Natural killer cell (primary cell): ENCODE results near the gene WASF2. TPM values are rescaled to one million over a fixed set of nuclear protein-coding genes. Genes with fewer than 3 reads are reported as not detected.
"Not testable (repeated sequence)": the region's sequence is repeated elsewhere in the genome, so short reads cannot be mapped to it uniquely, and the experiment has no call there.

Source experiments
- ATAC-seq, 3 donors: fragments of 150-1000 bp in 2 of 3; fragments of 200-7000 bp in 1 of 3; cut with Tn5 transposase; 1 replicate in 1 of 3; 2 replicates in 2 of 3; pipeline ENCODE4 v1.10.0; 2021; ENCODE audit warnings: mild to moderate bottlenecking in 2 of 3, moderate library complexity in 2 of 3
- DNase-seq, 2 donors: peaks; one replicate each; pipeline versions ENCODE4 v3.0.0 to v3.0.0-alpha.2; 2013 to 2021; ENCODE audit warnings: mixed read lengths in 1 of 2
- H3K27ac ChIP-seq: one replicate; pipeline ENCODE4 v1.5.1; 2013; ENCODE audit warnings: mild to moderate bottlenecking, low read length
- H3K27me3 ChIP-seq: one replicate; pipeline ENCODE4 v1.6.1; 2013; ENCODE audit warnings: low read length; ENCODE audit not compliant: control insufficient read depth, insufficient read depth
- H3K36me3 ChIP-seq: one replicate; pipeline ENCODE4 v1.6.1; 2013; ENCODE audit warnings: low read length; ENCODE audit not compliant: control insufficient read depth, insufficient read depth
- H3K4me1 ChIP-seq: one replicate; pipeline ENCODE4 v1.6.1; 2013; ENCODE audit warnings: low read length; ENCODE audit not compliant: control insufficient read depth, insufficient read depth
- H3K4me3 ChIP-seq: one replicate; pipeline ENCODE4 v1.5.1; 2013; ENCODE audit warnings: low read length
- H3K9me3 ChIP-seq: one replicate; pipeline ENCODE4 v1.6.1; 2013; ENCODE audit warnings: low read length; ENCODE audit not compliant: control insufficient read depth, insufficient read depth
- H3K27ac Mint-ChIP-seq, 2 donors: one replicate each; pipeline ENCODE4 v1.8.0; 2022; ENCODE audit warnings: mild to moderate bottlenecking in 2 of 2, mixed read lengths in 2 of 2, moderate library complexity in 1 of 2
- H3K27me3 Mint-ChIP-seq, 2 donors: one replicate each; pipeline ENCODE4 v1.8.0; 2022; ENCODE audit warnings: low read depth in 2 of 2, mixed read lengths in 2 of 2
- H3K36me3 Mint-ChIP-seq: one replicate; pipeline ENCODE4 v1.8.0; 2022; ENCODE audit warnings: mixed read lengths
- H3K4me1 Mint-ChIP-seq, 2 donors: one replicate each; pipeline ENCODE4 v1.8.0; 2022; ENCODE audit warnings: mixed read lengths in 2 of 2
- H3K4me3 Mint-ChIP-seq: one replicate; pipeline ENCODE4 v1.8.0; 2022; ENCODE audit warnings: mild to moderate bottlenecking, moderate library complexity, mixed read lengths
- H3K9me3 Mint-ChIP-seq, 2 donors: one replicate each; pipeline ENCODE4 v1.8.0; 2022; ENCODE audit warnings: mixed read lengths in 2 of 2
- WGBS: methylation state at CpG from one replicate; pipeline ENCODE4 v1.1.7; 2013; ENCODE audit warnings: missing lambda C conversion rate; ENCODE audit not compliant: insufficient coverage; 5-methylcytosine and 5-hydroxymethylcytosine counted together
- intact Hi-C: fragments of 100-400 bp; cut with micrococcal nuclease; formaldehyde crosslinking; loops from one replicate; pipeline ENCODE4 v1.14.2; 2022
- total RNA-seq, 4 donors: library from RNA; stranded (reverse); fragments of 120-200 nt in 1 of 4; gene quantifications; one replicate each; pipeline versions ENCODE4 v1.2.3 to v1.2.4, GENCODE V29; 2013 to 2022
- TF ChIP-seq, protein P1 (sequence below): fragments of 200-600 bp; IDR thresholded peaks from one replicate; pipeline ENCODE4 v1.8.0; 2022; ENCODE audit warnings: antibody characterized with exemption

Gene WASF2
- total RNA-seq, 3 donors from 2014 or later (not counting 1 experiment from before 2014, with no cell fraction given), result 137 to 153 (median 143) TPM

DNA sequence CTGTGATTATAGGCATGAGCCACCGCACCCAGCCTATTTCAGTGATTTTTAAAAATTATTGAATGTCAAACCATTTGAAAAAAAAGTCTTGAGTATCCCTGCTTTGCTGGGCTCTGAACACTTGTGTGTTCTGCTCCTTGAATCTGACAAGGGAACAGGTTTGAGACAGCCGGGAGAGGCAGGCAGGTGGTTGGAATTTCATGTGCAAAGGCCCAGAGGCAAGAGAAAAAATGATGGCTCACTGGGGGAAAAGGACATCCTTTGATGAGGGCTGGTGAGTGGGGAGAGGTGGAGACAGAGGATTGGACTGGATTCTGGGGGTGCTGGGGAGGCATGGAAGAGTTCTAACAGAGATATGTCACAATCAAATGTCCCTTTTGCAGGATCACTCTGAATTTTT lies 13.1 kb upstream of the WASF2 start:
- no peak overlapping the region for H3K27ac Mint-ChIP-seq
- Histone ChIP-seq H3K4me3 (no peak overlapping the region), H3K27ac (no peak overlapping the region), H3K9me3 (no peaks in the 10 kb centered on the region), H3K4me1 (no peaks in the 10 kb centered on the region), H3K36me3 (no peaks in the 10 kb centered on the region), H3K27me3 (no peaks in the 10 kb centered on the region)
- WGBS, result 95% methylated on average over 2 of the region's 2 CpGs
- TF ChIP-seq, protein P1, sequence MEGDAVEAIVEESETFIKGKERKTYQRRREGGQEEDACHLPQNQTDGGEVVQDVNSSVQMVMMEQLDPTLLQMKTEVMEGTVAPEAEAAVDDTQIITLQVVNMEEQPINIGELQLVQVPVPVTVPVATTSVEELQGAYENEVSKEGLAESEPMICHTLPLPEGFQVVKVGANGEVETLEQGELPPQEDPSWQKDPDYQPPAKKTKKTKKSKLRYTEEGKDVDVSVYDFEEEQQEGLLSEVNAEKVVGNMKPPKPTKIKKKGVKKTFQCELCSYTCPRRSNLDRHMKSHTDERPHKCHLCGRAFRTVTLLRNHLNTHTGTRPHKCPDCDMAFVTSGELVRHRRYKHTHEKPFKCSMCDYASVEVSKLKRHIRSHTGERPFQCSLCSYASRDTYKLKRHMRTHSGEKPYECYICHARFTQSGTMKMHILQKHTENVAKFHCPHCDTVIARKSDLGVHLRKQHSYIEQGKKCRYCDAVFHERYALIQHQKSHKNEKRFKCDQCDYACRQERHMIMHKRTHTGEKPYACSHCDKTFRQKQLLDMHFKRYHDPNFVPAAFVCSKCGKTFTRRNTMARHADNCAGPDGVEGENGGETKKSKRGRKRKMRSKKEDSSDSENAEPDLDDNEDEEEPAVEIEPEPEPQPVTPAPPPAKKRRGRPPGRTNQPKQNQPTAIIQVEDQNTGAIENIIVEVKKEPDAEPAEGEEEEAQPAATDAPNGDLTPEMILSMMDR, result no peak
- no peak for DNase-seq
- no peaks in the 10 kb centered on the region for H3K36me3 Mint-ChIP-seq
- H3K27me3 Mint-ChIP-seq, result no peaks in the 10 kb centered on the region
- intact Hi-C loops, result no loop called here
- H3K4me3 Mint-ChIP-seq, result no peak overlapping the region
- H3K4me1 Mint-ChIP-seq, result no peaks in the 10 kb centered on the region
- no peaks in the 10 kb centered on the region for H3K9me3 Mint-ChIP-seq
- ATAC-seq, result no peak

DNA sequence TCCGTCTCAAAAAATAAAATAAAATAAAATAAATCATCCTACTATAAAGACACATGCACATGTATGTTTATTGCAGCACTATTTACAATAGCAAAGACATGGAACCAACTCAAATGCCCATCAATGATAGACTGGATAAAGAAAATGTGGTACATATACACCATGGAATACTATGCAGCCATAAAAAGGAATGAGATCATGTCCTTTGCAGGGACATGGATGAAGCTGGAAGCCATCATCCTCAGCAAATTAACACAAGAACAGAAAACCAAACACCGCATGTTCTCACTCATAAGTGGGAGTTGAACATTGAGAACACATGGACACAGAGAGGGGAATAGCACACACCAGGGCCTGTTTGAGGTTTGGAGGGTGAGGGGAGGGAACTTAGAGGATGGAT lies 11.2 kb upstream of the WASF2 start:
- H3K9me3 ChIP-seq, ATAC-seq: not testable (repeated sequence)

DNA sequence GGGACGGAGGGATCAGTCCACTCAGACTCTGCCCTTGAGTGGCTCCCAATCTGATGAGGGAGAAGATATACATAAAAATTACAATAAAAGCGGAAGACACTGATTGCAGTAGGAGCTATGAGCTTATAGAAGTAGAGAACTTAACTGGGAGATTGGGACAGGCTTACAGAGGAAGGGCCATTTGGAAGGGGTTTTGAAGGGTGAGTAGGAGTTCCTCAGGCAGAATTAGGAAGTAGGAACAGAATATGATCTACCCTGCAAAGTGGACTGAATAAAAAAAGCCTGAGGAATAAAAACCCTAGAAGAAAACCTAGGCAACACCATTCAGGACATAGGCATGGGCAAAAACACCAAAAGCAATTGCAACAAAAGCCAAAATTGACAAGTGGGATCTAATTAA lies 9.2 kb upstream of the WASF2 start:
- DNase-seq (no peak), ATAC-seq (no peak)
- Histone ChIP-seq H3K9me3 (no peaks in the 10 kb centered on the region), H3K27me3 (no peaks in the 10 kb centered on the region), H3K4me1 (no peaks in the 10 kb centered on the region), H3K36me3 (no peaks in the 10 kb centered on the region), H3K27ac (no peak overlapping the region), H3K4me3 (no peak overlapping the region)
- H3K4me3 Mint-ChIP-seq, result no peak overlapping the region
- no peaks in the 10 kb centered on the region for H3K9me3 Mint-ChIP-seq
- no peak overlapping the region for H3K27ac Mint-ChIP-seq
- 100% methylated on average over 1 of the region's 2 CpGs for WGBS
- peaks cover 0 to 5% of the 10 kb centered on the region in 2 donors for H3K27me3 Mint-ChIP-seq
- H3K36me3 Mint-ChIP-seq, result no peaks in the 10 kb centered on the region
- TF ChIP-seq, protein P1, result no peak
- H3K4me1 Mint-ChIP-seq, result no peaks in the 10 kb centered on the region
- intact Hi-C loops, result no loop called here

More for the DNA sequence above, 11.2 kb upstream of the WASF2 start:
- intact Hi-C loops, H3K4me1 ChIP-seq, H3K27me3 Mint-ChIP-seq, H3K27ac ChIP-seq, H3K4me1 Mint-ChIP-seq, H3K27ac Mint-ChIP-seq, H3K4me3 Mint-ChIP-seq, H3K36me3 Mint-ChIP-seq, H3K4me3 ChIP-seq, DNase-seq, H3K27me3 ChIP-seq, H3K36me3 ChIP-seq, H3K9me3 Mint-ChIP-seq: not testable (repeated sequence)
- WGBS, result 100% methylated on average over 2 of the region's 2 CpGs

DNA sequence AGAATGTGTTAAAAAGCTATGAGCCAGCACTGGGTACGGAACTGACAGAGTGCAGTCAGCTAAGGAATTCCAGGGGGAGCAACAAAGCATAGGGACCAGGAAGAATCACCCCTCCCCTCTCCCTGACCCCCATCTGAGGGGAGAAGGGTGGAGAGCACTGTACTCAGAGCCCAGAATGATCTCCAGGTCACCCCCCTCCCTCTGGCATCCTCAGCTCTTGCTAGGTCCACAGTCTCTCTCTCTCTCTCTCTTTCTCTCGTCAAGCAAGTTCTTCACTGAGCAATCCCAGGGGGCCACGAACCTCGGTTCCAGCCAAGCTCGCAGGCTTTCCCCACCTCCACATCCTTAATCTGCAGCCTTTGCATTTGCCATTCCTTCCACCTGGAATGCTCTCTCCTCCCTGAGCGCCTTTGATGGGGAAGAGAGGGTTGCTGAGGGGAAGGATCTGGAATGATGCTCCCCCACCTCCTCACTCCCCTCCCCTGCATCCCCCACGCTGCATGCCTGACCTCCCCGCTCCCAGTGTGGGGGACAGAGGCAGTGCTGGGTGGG lies 6.7 kb upstream of the WASF2 start:
- H3K27ac ChIP-seq, result no peak overlapping the region
- H3K4me3 ChIP-seq, result no peak overlapping the region
- peaks cover 7% of the 10 kb centered on the region for H3K4me1 ChIP-seq
- DNase-seq (no peak), ATAC-seq (no peak)
- TF ChIP-seq, protein P1, result no peak
- H3K27ac Mint-ChIP-seq, result no peak overlapping the region
- no peaks in the 10 kb centered on the region for H3K27me3 ChIP-seq
- H3K36me3 Mint-ChIP-seq, result no peaks in the 10 kb centered on the region
- H3K4me3 Mint-ChIP-seq, result no peak overlapping the region
- no peaks in the 10 kb centered on the region for H3K36me3 ChIP-seq
- WGBS, result 59% methylated on average over 3 of the region's 8 CpGs
- H3K27me3 Mint-ChIP-seq, result peaks cover 0 to 5% of the 10 kb centered on the region in 2 donors
- intact Hi-C loops, result no loop called here
- H3K4me1 Mint-ChIP-seq, result no peaks in the 10 kb centered on the region
- no peaks in the 10 kb centered on the region for H3K9me3 Mint-ChIP-seq
- no peaks in the 10 kb centered on the region for H3K9me3 ChIP-seq
